Muscle layer of colon (tissue), 2 donors: ENCODE data around the gene TFR2.

Experiments used
- H3K27ac ChIP-seq: one replicate; pipeline ENCODE4 v1.7.0; 2013; ENCODE audit warnings: low read depth, mild to moderate bottlenecking, low read length, moderate library complexity
- H3K27me3 ChIP-seq, 2 donors: one replicate each; pipeline ENCODE4 v1.7.0; 2013; ENCODE audit warnings: low read length in 2 of 2, mild to moderate bottlenecking in 2 of 2; ENCODE audit not compliant: insufficient read depth in 2 of 2, control insufficient read depth in 1 of 2
- H3K36me3 ChIP-seq: one replicate; pipeline ENCODE4 v1.7.0; 2013; ENCODE audit warnings: mild to moderate bottlenecking, low read length; ENCODE audit not compliant: insufficient read depth
- H3K4me1 ChIP-seq: one replicate; pipeline ENCODE4 v1.7.0; 2013; ENCODE audit warnings: mild to moderate bottlenecking, low read length; ENCODE audit not compliant: insufficient read depth
- H3K4me3 ChIP-seq, 2 donors: one replicate each; pipeline ENCODE4 v1.7.0; 2013; ENCODE audit warnings: low read length in 2 of 2, low read depth in 1 of 2, mild to moderate bottlenecking in 1 of 2, moderate library complexity in 1 of 2
- H3K9ac ChIP-seq: one replicate; pipeline ENCODE4 v1.7.0; 2013; ENCODE audit warnings: low read length
- H3K9me3 ChIP-seq: one replicate; pipeline ENCODE4 v1.7.0; 2013; ENCODE audit warnings: mild to moderate bottlenecking, low read length
- donor health status: abdominal sarcoma.
- donor health status: Adenocarcinoma of cecum.

TFR2 gene

DNA sequence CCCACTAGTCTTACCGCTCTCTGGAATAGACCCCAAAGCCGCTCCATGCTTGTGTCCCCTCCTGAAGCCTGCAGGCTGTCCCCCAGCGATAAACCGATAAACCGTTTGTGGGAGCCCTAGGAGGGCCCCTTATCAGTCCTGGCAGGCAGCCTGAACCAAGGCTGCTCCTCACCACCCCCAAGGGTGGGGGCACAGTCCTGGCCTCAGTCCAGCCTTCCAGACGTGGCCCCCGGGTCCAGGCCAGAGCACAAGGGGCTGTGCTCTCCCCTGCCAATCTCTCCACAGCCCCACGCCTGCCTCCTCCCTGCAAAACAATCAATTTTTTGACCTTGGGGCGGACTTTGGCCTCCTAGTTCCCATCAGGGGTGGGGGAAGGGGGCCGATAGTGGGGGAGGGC is at the start of gene TFR2:
TSS of gene TFR2 (minus strand) at position 90 of the 397 bp plus-strand sequence. CDS start at position 47, 43 bp downstream.
- H3K4me1 ChIP-seq: no peaks in the 10 kb centered on the region
- no peaks in the 10 kb centered on the region for H3K9me3 ChIP-seq
- H3K9ac ChIP-seq: no peak within 1 kb of the TSS
- H3K36me3 ChIP-seq: no peaks in the 10 kb centered on the region
- no peak within 1 kb of the TSS for H3K4me3 ChIP-seq
- H3K27ac ChIP-seq: no peak within 1 kb of the TSS
- peaks cover 0 to 31% of the 10 kb centered on the region in 2 donors for H3K27me3 ChIP-seq

DNA sequence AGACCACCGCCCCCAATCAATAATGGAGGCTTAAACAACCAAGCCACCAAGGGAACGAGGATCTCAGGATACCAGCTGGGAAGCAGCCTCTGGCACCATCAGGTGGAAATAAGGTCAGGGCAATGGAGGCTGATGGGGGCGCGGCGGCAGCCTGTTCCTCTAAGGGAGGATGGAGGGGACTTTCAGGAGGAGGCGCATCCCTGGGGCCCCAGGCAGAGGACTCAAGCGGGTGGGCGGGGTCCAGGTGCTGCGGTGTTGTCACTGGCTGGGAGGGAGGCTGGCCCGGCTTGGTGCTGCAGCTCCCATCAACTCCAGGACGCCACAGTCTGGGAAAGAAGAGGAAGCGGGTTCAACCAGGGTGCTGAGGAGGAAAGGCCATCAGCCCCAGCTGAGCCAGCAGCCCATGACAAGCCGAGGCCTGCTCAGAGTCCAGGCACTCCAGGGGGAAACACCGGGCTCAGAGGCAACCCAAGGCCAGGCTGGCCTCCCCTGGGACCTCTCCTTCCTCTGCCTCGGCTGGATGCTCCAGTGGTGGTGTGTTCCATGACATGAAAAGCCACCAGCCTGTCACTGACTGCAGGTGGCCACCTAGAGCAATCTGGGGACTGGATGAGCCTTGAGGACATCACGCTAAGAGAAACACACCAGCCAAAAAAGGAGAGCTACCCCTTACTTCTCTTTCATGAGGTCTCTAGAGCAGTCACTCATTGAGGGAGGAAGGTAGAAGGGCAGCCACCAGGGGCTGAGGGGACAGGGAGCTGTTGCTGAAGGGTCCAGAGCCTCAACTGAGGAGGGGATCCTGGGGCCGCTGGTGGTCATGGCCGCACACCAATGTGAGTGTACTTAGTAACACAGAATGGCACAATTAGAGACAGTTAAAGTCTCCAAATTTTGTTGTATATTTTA is 48.1 kb upstream of the TFR2 start:
- Histone ChIP-seq H3K27ac (no peak overlapping the region), H3K9ac (no peak overlapping the region), H3K36me3 (peaks cover 39% of the 10 kb centered on the region), H3K4me1 (peaks cover 35% of the 10 kb centered on the region), H3K4me3 (no peak overlapping the region), H3K9me3 (no peaks in the 10 kb centered on the region), H3K27me3 (no peaks in the 10 kb centered on the region)

DNA sequence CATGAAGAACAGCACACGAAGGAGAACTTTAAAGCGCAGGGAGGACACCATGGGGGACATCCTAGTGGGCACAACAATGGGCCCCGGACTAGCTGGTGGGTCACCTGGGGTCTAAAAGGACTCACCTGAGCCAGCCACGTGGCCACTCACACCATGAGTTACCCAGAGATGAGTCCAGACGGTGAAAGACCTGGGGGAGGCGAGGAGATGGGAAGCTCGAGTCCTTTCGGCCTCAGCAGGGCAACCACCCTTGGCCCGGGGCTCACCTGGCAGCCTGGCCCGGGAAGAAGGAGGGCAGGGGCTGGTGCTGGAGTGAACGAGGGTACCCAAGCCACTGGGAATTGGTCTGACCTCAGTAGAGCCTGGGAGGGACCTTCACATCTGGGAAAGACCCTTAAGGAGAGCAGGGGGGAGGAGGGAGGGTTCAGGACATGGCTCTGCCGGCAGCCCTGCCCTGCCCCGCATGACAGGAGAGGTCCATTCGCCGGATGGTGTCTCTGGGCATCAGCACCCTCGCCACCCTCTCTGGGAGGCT is 47.0 kb upstream of the TFR2 start:
- Histone ChIP-seq H3K4me1 (peaks cover 35% of the 10 kb centered on the region), H3K9me3 (no peaks in the 10 kb centered on the region), H3K27ac (no peak overlapping the region), H3K27me3 (no peaks in the 10 kb centered on the region), H3K4me3 (no peak overlapping the region), H3K9ac (no peak overlapping the region), H3K36me3 (peaks cover 45% of the 10 kb centered on the region)

DNA sequence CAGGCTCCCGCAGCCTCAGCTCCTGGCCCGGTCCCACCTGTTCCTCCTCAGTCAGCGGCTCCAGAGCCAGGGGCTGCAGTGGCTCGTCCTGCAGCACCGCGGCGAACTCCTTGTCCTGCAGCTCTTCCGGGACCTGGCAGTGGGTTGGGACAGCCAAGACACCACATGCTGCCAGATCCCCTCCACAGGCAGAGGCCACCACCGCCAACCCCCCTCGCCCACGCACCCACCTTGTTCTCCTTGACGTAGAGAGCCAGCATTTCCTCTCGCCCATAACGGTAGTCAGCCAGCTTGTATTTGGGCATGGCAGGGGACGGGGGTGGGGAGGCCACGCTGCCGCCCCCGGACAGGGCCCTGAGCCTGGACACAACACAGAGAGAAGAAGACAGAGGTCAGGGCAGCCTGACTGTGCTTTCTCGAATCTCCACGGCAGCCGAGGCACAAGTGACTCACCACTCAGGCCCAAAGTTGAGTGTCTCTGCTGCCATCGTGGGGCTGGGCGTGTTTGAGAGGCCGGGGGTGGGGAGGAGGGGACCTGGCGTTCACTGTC is 46.5 kb upstream of the TFR2 start:
- H3K9me3 ChIP-seq: no peaks in the 10 kb centered on the region
- no peak overlapping the region for H3K9ac ChIP-seq
- peaks cover 32% of the 10 kb centered on the region for H3K4me1 ChIP-seq
- H3K27me3 ChIP-seq: no peaks in the 10 kb centered on the region
- H3K36me3 ChIP-seq: peaks cover 51% of the 10 kb centered on the region
- H3K27ac ChIP-seq: no peak overlapping the region
- no peak overlapping the region for H3K4me3 ChIP-seq

DNA sequence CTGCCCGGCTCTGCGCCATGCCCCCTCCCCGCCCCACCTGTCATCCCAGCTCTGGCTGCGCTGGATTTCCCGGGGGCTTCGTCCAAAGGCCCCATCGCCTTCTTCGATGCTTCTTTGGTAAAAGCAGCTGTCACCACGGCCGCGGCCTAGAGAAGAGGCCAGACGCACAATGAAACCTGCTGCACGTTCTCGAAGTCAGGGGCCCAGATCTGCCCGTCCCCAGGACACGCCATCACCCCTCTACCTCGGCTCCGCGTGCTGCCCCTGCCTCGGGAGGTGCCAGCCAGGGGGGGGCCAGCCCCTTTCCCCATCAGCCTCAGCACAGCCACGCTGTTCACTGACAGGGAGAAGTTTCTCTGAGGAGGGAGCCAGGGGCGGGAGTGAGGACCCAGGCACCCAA is 45.9 kb upstream of the TFR2 start:
- no peak overlapping the region for H3K4me3 ChIP-seq
- H3K4me1 ChIP-seq: peaks cover 27% of the 10 kb centered on the region
- H3K27ac ChIP-seq: no peak overlapping the region
- no peaks in the 10 kb centered on the region for H3K9me3 ChIP-seq
- peaks cover 55% of the 10 kb centered on the region for H3K36me3 ChIP-seq
- H3K9ac ChIP-seq: no peak overlapping the region
- H3K27me3 ChIP-seq: no peaks in the 10 kb centered on the region

DNA sequence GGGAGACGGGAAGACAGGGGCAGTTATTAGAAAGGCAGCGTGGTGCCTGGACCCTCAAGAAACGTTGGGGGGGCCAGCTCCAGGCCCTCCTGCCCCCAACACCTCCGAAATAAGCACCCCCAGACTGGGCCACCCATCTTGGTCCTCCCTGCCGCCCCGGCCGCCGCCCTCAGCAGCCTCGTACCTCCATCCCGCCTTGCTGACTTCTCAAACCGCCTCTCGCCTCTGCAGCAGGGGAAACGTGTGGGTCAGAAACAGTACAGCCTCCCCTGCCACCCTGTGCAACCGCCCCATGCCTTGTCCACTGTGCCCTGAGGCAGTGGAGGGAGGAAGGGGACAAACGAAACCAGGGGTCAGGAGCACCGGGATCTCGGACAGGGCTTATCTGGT is 45.5 kb upstream of the TFR2 start:
- H3K4me1 ChIP-seq: peaks cover 22% of the 10 kb centered on the region
- H3K9me3 ChIP-seq: no peaks in the 10 kb centered on the region
- no peaks in the 10 kb centered on the region for H3K27me3 ChIP-seq
- no peak overlapping the region for H3K9ac ChIP-seq
- H3K36me3 ChIP-seq: peaks cover 59% of the 10 kb centered on the region
- no peak overlapping the region for H3K27ac ChIP-seq
- no peak overlapping the region for H3K4me3 ChIP-seq

DNA sequence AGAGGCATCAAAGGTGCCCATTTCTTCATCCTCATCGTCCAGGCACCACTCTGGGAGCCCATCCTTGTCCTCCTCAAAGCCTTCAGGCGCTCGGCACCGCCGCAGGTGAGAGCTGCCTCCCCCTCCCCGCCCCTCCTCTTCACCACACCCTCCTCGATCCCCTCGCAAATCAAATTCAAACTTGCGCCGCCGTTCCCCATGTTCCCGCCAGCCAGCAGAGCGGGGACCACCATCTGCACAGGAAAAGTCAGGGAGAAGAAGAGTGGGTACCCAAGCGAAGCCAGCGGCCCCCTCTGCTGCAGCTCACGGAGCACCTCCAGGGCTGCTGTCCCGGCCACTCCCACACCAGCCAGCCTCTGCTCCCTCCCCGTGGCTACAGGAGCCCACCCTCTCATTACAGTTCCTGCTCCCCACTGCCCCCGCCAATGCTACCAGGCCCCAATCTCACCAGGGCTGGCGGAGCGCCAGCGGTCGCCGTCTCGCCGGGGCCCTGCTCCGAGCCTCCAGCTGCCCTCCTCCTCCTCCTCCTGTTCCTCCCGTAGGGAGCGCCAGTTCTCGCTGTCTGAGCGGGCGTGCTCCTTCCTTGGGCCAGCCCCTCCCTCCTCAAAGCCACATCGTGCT is 45.0 kb upstream of the TFR2 start:
- Histone ChIP-seq H3K4me1 (peaks cover 18% of the 10 kb centered on the region), H3K4me3 (no peak overlapping the region), H3K27me3 (no peaks in the 10 kb centered on the region), H3K27ac (no peak overlapping the region), H3K9ac (no peak overlapping the region), H3K9me3 (no peaks in the 10 kb centered on the region), H3K36me3 (peaks cover 64% of the 10 kb centered on the region)

DNA sequence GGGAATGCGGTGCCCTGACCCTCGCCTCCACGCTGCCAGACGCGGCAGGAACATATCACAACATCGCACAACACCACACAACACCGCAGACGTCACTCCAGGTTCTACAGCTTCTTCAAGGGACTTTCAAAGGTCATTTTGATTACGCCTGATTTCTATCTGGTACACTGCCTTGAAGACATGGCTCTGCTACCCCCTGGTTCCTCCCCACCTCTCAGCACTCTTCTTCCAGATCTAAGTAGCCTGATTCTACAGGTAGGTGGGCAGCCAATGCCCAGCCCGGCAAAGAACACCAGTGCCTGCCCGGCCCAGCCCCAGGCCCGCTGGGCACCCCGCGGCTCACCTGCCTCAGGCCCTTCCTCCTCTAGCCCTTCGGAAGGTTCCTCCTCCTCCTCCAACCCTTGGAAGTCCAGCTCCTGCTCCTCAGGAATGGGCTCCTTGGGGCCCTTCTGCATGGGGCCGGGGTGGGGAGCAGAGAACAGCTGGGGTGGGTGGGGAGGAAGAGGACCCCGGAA is 44.3 kb upstream of the TFR2 start:
- no peak overlapping the region for H3K27ac ChIP-seq
- peaks cover 64% of the 10 kb centered on the region for H3K36me3 ChIP-seq
- H3K9me3 ChIP-seq: no peaks in the 10 kb centered on the region
- H3K4me3 ChIP-seq: no peak overlapping the region
- H3K9ac ChIP-seq: no peak overlapping the region
- H3K4me1 ChIP-seq: peaks cover 12% of the 10 kb centered on the region
- no peaks in the 10 kb centered on the region for H3K27me3 ChIP-seq

DNA sequence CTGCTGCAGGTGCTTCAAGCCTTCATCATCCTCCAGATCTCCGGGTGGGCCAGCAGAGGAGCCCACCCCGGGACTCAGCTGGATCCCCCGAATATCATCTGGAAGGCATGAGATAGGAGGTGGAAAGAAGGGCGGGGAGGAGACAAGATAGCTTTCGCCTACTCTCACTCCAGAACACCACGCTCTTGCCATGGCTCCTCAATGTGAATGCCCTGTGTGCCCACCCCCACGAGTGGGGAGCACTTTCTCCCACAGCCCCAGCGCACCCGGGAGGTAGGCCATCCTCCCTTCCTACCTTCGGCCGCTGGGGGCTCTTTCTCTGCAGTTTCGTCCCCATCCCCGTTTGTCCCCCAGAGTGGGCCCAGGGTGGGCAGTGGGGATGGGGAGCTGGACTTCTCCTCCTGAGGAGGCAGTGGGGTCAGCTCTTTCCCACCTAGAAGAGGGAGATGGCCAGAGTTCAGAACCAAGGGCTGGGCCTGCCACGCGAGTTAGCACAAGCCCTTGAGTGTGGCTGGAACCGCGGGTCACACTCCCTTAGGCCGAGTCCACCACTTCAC is 43.8 kb upstream of the TFR2 start:
- Histone ChIP-seq H3K36me3 (peaks cover 64% of the 10 kb centered on the region), H3K27ac (no peak overlapping the region)

DNA sequence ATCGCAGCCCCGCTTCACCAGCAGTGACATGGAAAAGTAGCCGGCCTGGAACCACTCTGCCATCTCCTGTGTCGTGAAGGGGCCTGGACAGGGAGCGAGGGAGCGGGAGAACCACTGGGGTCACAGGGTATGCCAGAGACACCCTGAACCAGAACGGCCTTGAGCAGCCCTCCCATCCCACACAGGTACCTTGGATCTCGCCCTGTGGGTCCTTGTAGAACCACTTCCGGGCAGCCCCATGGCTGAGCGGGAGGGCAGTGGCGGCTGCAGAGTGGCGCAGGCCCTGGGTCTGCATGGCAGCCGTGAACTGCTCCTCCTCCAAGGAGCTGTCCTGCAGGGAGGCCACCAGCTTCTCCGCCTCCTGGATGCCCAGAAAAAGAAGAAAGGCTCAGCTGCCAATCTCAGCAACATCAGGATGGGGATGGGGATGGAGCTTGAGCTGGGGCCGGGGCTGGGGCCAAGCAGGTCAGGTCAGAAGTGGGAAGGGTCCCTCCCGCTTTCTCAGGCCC is 43.2 kb upstream of the TFR2 start:
- H3K36me3 ChIP-seq: peaks cover 64% of the 10 kb centered on the region
- H3K4me3 ChIP-seq: no peak overlapping the region
- H3K27me3 ChIP-seq: no peaks in the 10 kb centered on the region
- no peaks in the 10 kb centered on the region for H3K9me3 ChIP-seq
- peaks cover 4% of the 10 kb centered on the region for H3K4me1 ChIP-seq
- no peak overlapping the region for H3K27ac ChIP-seq
- H3K9ac ChIP-seq: no peak overlapping the region

More for the DNA sequence above, 43.8 kb upstream of the TFR2 start:
- no peaks in the 10 kb centered on the region for H3K27me3 ChIP-seq
- H3K9me3 ChIP-seq: no peaks in the 10 kb centered on the region
- no peak overlapping the region for H3K9ac ChIP-seq
- H3K4me1 ChIP-seq: peaks cover 9% of the 10 kb centered on the region
- no peak overlapping the region for H3K4me3 ChIP-seq
